Stomach (tissue), 9 donors: Measurements from ENCODE around the gene HOXD3. TPM values are rescaled to one million over a fixed set of nuclear protein-coding genes. Genes with fewer than 3 reads are reported as not detected.

ENCODE experiments used
- DNase-seq, 2 donors: peaks; one replicate each; pipeline versions ENCODE4 v3.0.0 to v3.0.0-alpha.2; 2013 to 2019
- H3K27ac ChIP-seq, 5 donors: fragments of 200-600 bp in 4 of 5; sonication (generic) in 4 of 5; one replicate each; pipeline ENCODE4 v1.5.1; 2013 to 2019; ENCODE audit warnings: mild to moderate bottlenecking in 1 of 5, moderate library complexity in 1 of 5
- H3K27me3 ChIP-seq, 3 donors: fragments of 200-600 bp; sonication (generic); one replicate each; pipeline ENCODE4 v1.5.1; 2017 to 2019; ENCODE audit warnings: mixed run types in 1 of 3
- H3K36me3 ChIP-seq, 4 donors: fragments of 200-600 bp; sonication (generic); 1 replicate in 3 of 4; 2 replicates in 1 of 4; pipeline ENCODE4 v1.5.1; 2016 to 2019
- H3K4me1 ChIP-seq, 4 donors: fragments of 200-600 bp; sonication (generic); one replicate each; pipeline ENCODE4 v1.5.1; 2016 to 2019
- H3K4me3 ChIP-seq, 4 donors: fragments of 200-600 bp; sonication (generic) in 3 of 4; one replicate each; pipeline ENCODE4 v1.5.1; 2016 to 2019; ENCODE audit warnings: mild to moderate bottlenecking in 1 of 4
- H3K9me3 ChIP-seq, 4 donors: fragments of 200-600 bp; sonication (generic); one replicate each; pipeline ENCODE4 v1.5.1; 2016 to 2019
- EP300 ChIP-seq: sonication (generic); formaldehyde crosslinking; IDR thresholded peaks from one replicate; pipeline ENCODE4 v1.6.1; 2017; ENCODE audit warnings: antibody characterized with exemption
- POLR2A ChIP-seq, 4 donors: fragments of 450-650 bp; IDR thresholded peaks; one replicate each; pipeline ENCODE4 v1.6.1; 2016; ENCODE audit warnings: antibody characterized with exemption in 4 of 4, control low read depth in 2 of 4, mild to moderate bottlenecking in 1 of 4, moderate library complexity in 1 of 4
- POLR2AphosphoS5 ChIP-seq, 3 donors: sonication (generic); formaldehyde crosslinking; IDR thresholded peaks; one replicate each; pipeline ENCODE4 v1.6.1; 2016; ENCODE audit warnings: antibody characterized with exemption in 3 of 3
- WGBS, 5 donors: extraction: QIAGEN DNeasy Blood & Tissue Kit in 3 of 5; methylation state at CpG; one replicate each; pipeline versions ENCODE4 v1.1.5 to v1.1.7; 2013 to 2018; 5-methylcytosine and 5-hydroxymethylcytosine counted together
- intact Hi-C: fragments of 100-400 bp; cut with DNase I; formaldehyde crosslinking; loops from one replicate; pipeline ENCODE4 v1.15.1; 2023; ENCODE audit warnings: low total_unique reads
- polyA plus RNA-seq, 3 donors: library from polyadenylated mRNA; stranded (reverse); fragments of 200-250 nt; gene quantifications; one replicate each; pipeline ENCODE4 v1.2.3, GENCODE V29; 2013
- total RNA-seq, 5 donors: library from RNA; depleted of rRNA; stranded (reverse); fragments of >200 nt; gene quantifications; one replicate each; pipeline versions ENCODE4 v1.1.0 to v1.2.3, GENCODE V29; 2014 to 2016
- TF ChIP-seq, protein P1 (sequence below), 7 experiments: fragments of 450-650 bp in 4 of 7; fragments of 200-600 bp in 3 of 7; sonication (generic) in 3 of 7; IDR thresholded peaks; one replicate each; pipeline ENCODE4 v1.5.1; 2016 to 2019; ENCODE audit warnings: antibody characterized with exemption in 7 of 7, control low read depth in 2 of 7, mild to moderate bottlenecking in 1 of 7
- donor health status: healthy with polysubstance abuse.
- donor health status: Bipolar disorder and iron deficiency.
- donor health status: healthy.

HOXD3 gene
- total and polyA plus RNA-seq, 8 donors = 0.44 to 11.0 (median 2.0) TPM; not detected in 2

GRCh38 chr2:176188774-176189680 is 31.9 kb downstream of the HOXD3 start:
- intact Hi-C loops = no loop called here
- Histone ChIP-seq H3K9me3 (peaks cover 0 to 5% (median 0%) of the 10 kb centered on the region in 4 donors), H3K4me1 (peaks cover 26 to 32% (median 29%) of the 10 kb centered on the region in 4 donors), H3K27me3 (peaks cover 14 to 100% (median 85%) of the 10 kb centered on the region in 3 donors), H3K36me3 (no peaks in the 10 kb centered on the region), H3K4me3 (peak overlapping the region; percentile 53 to 73 (median 61)), H3K27ac (peak overlapping the region in 3 of 5 donors; percentile 20 to 66 (median 39))
- TF ChIP-seq POLR2A (IDR thresholded peaks at IDR 0.05) = no peak
- no peak for TF ChIP-seq POLR2AphosphoS5 (IDR thresholded peaks at IDR 0.05)
- TF ChIP-seq EP300 = no peak
- TF ChIP-seq, protein P1, sequence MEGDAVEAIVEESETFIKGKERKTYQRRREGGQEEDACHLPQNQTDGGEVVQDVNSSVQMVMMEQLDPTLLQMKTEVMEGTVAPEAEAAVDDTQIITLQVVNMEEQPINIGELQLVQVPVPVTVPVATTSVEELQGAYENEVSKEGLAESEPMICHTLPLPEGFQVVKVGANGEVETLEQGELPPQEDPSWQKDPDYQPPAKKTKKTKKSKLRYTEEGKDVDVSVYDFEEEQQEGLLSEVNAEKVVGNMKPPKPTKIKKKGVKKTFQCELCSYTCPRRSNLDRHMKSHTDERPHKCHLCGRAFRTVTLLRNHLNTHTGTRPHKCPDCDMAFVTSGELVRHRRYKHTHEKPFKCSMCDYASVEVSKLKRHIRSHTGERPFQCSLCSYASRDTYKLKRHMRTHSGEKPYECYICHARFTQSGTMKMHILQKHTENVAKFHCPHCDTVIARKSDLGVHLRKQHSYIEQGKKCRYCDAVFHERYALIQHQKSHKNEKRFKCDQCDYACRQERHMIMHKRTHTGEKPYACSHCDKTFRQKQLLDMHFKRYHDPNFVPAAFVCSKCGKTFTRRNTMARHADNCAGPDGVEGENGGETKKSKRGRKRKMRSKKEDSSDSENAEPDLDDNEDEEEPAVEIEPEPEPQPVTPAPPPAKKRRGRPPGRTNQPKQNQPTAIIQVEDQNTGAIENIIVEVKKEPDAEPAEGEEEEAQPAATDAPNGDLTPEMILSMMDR (IDR thresholded peaks at IDR 0.05) = no peak
- whole genome bisulfite sequencing, 5 donors = 4 to 12% (median 6%) methylated on average over 47 to 98 of the region's 98 CpGs
- DNase-seq = peak in 1 of 2 donors; percentile 46

DNA sequence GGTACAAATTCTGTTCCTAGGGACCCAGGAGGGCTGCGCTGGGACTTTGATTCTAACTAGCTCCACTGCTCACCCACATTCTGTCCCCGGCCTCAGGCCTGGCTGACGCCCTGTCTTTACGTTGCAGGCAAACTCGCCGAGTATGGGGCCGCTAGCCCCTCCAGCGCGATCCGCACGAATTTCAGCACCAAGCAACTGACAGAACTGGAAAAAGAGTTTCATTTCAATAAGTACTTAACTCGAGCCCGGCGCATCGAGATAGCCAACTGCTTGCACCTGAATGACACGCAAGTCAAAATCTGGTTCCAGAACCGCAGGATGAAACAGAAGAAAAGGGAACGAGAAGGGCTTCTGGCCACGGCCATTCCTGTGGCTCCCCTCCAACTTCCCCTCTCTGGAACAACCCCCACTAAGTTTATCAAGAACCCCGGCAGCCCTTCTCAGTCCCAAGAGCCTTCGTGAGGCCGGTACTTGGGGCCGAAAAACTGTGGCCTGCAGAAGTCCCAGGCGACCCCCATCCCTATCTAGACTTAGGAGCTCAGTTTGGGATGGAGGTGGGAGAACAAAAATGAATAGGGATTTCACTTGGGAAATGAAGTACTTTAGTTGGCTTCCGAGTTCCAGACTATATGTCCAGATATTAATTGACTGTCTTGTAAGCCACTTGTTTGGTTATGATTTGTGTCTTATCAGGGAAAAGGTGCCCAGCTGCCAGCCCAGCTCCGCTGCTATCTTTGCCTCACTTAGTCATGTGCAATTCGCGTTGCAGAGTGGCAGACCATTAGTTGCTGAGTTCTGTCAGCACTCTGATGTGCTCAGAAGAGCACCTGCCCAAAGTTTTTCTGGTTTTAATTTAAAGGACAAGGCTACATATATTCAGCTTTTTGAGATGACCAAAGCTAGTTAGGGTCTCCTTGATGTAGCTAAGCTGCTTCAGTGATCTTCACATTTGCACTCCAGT is 32.9 kb downstream of the HOXD3 start:
- peaks cover 0 to 5% (median 0%) of the 10 kb centered on the region in 4 donors for H3K9me3 ChIP-seq
- WGBS, 5 donors = 6 to 14% (median 9%) methylated on average over 28 of the region's 28 CpGs
- no peak overlapping the region for H3K27ac ChIP-seq
- peak overlapping the region; percentile 53 to 73 (median 61) for H3K4me3 ChIP-seq
- H3K4me1 ChIP-seq = peaks cover 26 to 32% (median 29%) of the 10 kb centered on the region in 4 donors
- H3K27me3 ChIP-seq = peaks cover 14 to 100% (median 83%) of the 10 kb centered on the region in 3 donors
- no peaks in the 10 kb centered on the region for H3K36me3 ChIP-seq
- TF ChIP-seq POLR2AphosphoS5 (IDR thresholded peaks at IDR 0.05) (no peak), EP300 (no peak), POLR2A (IDR thresholded peaks at IDR 0.05) (no peak)
- TF ChIP-seq, protein P1 (IDR thresholded peaks at IDR 0.05) = no peak
- intact Hi-C loops = no loop called here
- no peak for DNase-seq

GRCh38 chr2:176192351-176192750 is 35.2 kb downstream of the HOXD3 start:
- no peaks in the 10 kb centered on the region for H3K36me3 ChIP-seq
- DNase-seq = no peak
- H3K27ac ChIP-seq = no peak overlapping the region
- peaks cover 14 to 94% (median 66%) of the 10 kb centered on the region in 3 donors for H3K27me3 ChIP-seq
- intact Hi-C loops = no loop called here
- H3K4me3 ChIP-seq = no peak overlapping the region
- H3K9me3 ChIP-seq = peaks cover 0 to 5% (median 0%) of the 10 kb centered on the region in 4 donors
- 7 to 13% (median 9%) methylated on average over 1 of the region's 1 CpG for WGBS, 5 donors
- TF ChIP-seq, protein P1 (IDR thresholded peaks at IDR 0.05) = no peak
- TF ChIP-seq POLR2AphosphoS5 (IDR thresholded peaks at IDR 0.05) (no peak), EP300 (no peak), POLR2A (IDR thresholded peaks at IDR 0.05) (no peak)
- H3K4me1 ChIP-seq = peaks cover 26 to 31% (median 29%) of the 10 kb centered on the region in 4 donors

DNA sequence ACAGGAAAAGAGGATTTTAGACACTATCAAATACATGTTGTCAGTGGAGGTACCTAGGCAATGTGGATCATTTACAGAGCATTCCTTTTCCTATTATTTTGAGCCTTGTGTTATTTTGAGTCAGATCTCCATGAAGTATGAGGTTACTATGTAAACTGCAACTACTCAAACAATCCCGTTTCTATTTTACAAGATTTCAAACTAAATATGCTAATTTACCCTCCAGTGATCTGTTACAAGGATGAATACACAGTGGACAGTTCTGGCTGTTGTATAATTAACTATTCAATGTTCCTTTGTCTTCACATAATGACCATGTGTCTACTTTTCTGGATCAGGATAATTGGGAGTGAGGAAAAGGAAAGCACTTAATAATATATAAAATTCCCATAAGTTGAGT is 35.9 kb downstream of the HOXD3 start:
- no peak for DNase-seq
- Histone ChIP-seq H3K4me3 (no peak overlapping the region), H3K4me1 (peaks cover 20 to 24% (median 23%) of the 10 kb centered on the region in 4 donors), H3K27me3 (peaks cover 14 to 94% (median 61%) of the 10 kb centered on the region in 3 donors), H3K36me3 (no peaks in the 10 kb centered on the region), H3K27ac (no peak overlapping the region), H3K9me3 (peaks cover 0 to 5% (median 0%) of the 10 kb centered on the region in 4 donors)
- WGBS, 5 donors = 9 to 21% (median 11%) methylated on average over 1 of the region's 1 CpG
- no peak for TF ChIP-seq POLR2A (IDR thresholded peaks at IDR 0.05)
- TF ChIP-seq EP300 = no peak
- TF ChIP-seq POLR2AphosphoS5 (IDR thresholded peaks at IDR 0.05) = no peak
- TF ChIP-seq, protein P1 (IDR thresholded peaks at IDR 0.05) = no peak
- intact Hi-C loops = no loop called here
